GM19397 (cell line): ENCODE data around the gene STAM2.
"Not testable (repeated sequence)": the region's sequence is repeated elsewhere in the genome, so short reads cannot be mapped to it uniquely, and the experiment has no call there.

Source experiments
- ATAC-seq: cut with Tn5 transposase; IDR thresholded peaks from one replicate; pipeline ENCODE4 v1.9.1; 2021; ENCODE audit warnings: mild to moderate bottlenecking, moderate library complexity; ENCODE audit not compliant: unreplicated experiment

Gene STAM2

GRCh38 chr2:152114366-152114765 lies 61.2 kb downstream of the STAM2 start:
- no peak for ATAC-seq

GRCh38 chr2:152107140-152107539 lies 68.4 kb downstream of the STAM2 start:
- not testable (repeated sequence) for ATAC-seq

GRCh38 chr2:152106464-152106863 lies 69.1 kb downstream of the STAM2 start:
- no peak for ATAC-seq

- no peak for ATAC-seq
Measured at GRCh38 chr2:152103271-152103670, 72.3 kb downstream of the STAM2 start.

GRCh38 chr2:152100961-152101360 lies 74.6 kb downstream of the STAM2 start:
- ATAC-seq = no peak

DNA sequence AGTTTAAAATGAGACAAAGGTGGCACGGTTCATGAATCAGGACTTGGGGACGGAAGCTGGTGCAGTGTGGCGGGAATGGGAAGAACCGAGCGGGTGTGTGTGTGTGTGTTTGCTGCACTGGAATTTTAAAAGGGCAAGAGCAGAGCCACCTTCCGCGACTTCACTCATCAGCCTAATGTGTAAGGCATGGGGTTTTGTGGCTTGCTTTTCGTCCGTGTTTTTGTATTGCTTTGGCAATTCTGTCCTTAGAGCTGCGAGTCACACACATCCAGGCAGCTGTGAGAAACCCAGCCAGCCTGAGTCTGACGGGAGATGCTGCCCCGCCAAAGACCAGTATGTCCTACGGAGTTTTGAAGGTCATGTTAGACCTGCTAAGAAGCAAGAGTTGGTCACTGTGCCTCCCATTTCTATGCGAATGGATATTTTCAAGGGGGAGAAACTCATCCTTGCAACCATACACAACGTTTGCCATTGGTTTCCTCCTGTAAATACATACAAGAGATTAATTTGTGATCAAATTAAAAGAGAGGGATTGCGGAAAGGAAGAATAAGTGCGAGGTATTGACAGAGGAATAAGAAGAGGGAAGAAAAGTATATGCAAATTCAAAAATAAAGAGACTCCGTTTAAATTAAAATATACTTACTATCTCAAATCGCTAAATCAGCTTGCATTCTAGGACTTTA lies 76.1 kb downstream of the STAM2 start:
- no peak for ATAC-seq

DNA sequence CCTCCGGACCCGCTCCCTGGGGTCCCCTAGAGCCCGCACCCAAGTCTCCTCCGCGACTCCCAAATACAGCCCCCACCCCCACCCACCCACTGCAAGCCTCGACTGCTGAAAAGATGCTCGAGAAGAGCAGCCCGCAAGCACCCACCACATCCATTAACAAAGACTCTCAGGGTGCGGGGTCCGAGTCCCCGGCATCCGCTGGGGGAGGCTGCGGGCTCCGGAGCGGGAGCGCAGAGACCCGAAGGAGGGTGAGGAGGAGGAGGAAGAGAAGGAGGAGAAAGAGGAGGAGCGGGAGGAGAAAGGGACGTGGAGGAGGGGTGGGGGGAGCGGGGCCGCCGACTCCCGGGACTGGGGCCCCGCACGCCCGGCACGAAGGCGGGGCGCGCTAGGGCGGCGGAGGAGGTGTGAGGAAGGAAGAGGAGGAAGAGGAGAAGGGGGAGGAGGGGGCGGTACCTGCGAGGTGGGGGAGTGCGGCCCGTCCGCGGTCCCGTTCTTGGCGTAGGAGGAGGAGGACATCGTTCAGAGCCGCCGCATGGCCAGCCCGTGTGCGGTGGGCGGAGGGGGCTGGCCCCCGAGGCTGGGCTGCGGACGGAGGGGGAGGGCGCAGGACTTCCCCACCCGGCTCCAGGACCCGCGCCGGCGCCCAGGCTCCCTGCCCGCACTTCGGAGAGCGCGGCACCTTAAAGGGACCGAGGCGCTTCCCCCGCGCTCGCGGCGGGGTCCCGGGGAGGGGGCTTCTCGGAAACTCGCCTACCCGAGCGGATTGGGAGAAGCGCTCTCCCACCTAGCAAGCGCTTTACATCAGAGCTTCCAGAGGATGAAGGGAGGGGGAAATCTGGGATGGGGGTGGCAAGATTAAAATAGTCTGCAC lies 76.8 kb downstream of the STAM2 start, which contains the start of gene CACNB4:
CACNB4 (minus strand) TSS at position 549 of the 871 bp plus-strand sequence.
- peak; percentile 39 for ATAC-seq

DNA sequence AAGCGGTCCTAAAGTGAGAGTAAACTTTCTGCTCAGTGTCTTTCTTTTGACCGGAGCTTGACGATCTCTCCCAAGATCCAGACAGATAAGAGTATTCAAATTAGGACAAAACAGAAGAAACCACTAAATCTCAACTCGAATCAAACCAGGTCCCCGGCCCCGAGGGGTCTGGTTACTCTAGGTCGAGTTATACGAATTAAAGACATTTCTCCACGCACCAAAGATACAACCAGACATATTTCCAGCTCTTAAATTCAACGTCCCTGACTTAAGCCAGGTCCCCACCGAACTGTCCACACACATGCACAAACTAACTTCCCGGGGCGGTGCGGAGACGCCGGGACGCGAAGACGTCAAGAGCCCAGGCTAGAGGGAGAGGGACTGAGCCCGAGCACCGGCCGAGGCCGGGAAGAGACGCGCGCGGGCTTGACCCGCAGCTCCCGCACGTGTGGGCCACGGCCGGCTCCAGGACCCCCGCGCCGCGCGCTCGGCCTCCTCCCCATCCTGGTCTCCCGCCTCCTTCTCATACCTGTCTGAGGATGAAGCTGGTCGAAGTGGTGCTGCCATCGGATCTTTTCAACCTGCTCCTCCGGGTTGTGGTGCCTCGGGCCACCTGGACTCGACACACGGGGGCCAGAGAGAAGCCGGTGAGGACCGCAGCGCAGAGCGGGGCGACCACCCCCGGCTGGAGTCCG lies 77.6 kb downstream of the STAM2 start:
- ATAC-seq = peak; percentile 27

- peak; percentile 9 for ATAC-seq
Measured at GRCh38 chr2:152097290-152097800, 78.2 kb downstream of the STAM2 start.

GRCh38 chr2:152095146-152095545 lies 80.4 kb downstream of the STAM2 start:
- ATAC-seq = no peak

DNA sequence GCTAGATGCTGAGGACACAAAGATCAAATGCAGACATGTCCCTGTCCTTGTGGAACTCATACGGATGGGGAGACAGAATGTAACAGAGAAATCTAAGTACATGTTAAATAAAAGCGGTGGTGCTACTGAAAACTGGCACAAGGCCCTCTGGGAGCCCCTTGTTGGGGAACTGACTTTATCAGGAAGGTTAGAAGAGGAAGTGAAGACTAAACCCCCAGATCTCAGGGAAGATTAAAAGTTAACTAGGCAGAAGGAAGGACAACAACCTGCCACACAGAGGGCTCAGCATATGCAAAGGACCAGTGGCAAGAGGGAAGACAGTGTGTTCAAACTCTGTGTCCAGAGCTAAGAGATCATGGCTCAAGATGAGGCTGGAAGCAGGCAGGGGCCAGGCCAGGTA lies 81.5 kb downstream of the STAM2 start:
- ATAC-seq = no peak

GRCh38 chr2:152093464-152093863 lies 82.1 kb downstream of the STAM2 start:
- ATAC-seq = no peak

DNA sequence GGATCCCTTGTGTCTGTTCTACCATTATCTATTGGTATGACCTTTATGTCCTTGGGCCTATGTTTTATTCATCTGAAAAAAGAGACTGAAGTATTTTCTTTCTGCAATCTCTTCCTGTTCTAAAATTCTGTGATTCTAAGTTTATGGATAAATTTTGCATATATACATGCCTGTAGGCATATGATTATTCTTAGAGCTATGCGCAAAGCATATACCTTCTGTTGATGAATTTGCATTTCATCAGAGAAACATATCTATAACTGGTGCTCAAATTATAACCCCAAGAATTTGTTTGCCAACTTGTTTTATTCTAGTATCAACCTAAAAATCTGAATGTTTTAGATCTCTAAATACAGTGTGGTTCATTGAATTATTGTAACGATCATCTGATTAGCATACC lies 83.5 kb downstream of the STAM2 start:
- ATAC-seq = no peak

GRCh38 chr2:152090726-152091125 lies 84.8 kb downstream of the STAM2 start:
- not testable (repeated sequence) for ATAC-seq

- no peak for ATAC-seq
Measured at GRCh38 chr2:152089238-152089637, 86.3 kb downstream of the STAM2 start.

DNA sequence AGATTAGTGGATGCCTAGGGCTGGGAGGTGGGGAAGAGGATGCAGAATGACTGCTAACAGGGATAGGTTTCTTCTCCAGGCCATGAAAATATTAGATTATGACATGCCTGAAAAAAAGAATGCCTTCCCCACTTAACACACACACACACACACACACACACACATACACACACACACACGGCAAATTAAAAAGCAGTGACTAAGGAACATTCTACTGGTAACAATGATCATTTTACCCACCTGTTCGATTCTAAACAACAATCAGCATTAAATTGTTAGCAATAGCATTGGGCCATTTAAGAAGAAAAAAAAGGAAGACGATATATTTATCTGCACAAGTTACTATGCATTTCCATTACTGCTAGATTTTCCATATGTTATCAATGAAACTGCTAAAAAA lies 87.6 kb downstream of the STAM2 start:
- ATAC-seq = no peak

- no peak for ATAC-seq
Measured at GRCh38 chr2:152086231-152086630, 89.3 kb downstream of the STAM2 start.

DNA sequence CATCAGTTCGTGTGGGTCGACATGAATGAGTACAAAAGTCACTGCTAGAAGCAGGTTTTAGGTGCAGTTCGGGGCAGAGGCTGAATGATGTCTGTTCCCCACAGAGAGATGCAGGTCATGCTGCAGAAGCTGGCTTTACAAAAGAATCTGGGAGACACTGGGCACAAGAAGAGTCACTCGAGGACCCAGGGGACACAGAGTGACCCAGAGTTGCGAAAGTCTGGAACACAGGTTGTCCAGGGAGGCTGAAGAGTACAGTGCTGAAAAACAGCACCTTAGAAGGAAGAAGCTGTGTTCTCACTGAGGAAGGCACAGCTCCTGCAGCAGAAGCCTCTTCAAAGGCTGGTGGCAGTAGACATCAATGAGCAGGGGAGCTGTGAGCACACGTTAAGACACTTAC lies 91.5 kb downstream of the STAM2 start:
- no peak for ATAC-seq

DNA sequence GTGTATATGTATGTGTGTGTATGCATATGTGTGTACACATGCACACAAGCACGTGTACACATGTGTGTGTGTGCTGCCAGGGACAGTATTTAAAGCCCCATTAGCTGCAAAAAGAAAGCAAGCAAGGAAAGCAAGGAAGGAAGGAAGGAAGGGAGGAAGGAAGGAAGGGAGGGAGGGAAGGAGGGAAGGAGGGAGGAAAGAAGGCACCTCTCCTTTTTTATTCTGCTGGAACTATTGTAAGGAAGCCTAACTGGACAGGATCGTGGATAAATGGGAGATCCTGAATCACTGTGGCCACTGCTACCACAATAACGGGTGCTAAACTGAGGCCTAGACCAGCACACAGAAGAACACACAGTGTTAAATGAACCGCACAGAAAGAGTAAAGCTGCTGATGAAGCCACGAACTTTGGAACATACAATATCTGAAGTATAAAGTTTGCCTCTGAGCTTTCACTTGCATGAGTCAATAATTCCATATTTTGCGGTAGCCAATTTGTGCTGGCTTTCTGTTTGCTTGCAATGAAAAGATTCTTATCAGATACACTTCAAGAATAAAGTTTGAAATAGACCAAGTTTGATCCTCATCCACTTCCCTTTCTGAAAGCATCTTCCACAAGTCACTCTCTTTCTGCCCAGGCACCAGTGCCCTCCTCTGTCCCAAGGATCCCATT lies 92.2 kb downstream of the STAM2 start:
- no peak for ATAC-seq

GRCh38 chr2:152078662-152079061 lies 96.9 kb downstream of the STAM2 start:
- peak; percentile 61 for ATAC-seq

- no peak for ATAC-seq
Measured at GRCh38 chr2:152078023-152078422, 97.5 kb downstream of the STAM2 start.
